HG03520 (cell line): ENCODE measurements around the gene DOCK4.
"Not testable (repeated sequence)": the region's sequence is repeated elsewhere in the genome, so short reads cannot be mapped to it uniquely, and the experiment has no call there.

ENCODE experiments used
- ATAC-seq: cut with Tn5 transposase; IDR thresholded peaks from one replicate; pipeline ENCODE4 v1.9.1; 2021; ENCODE audit warnings: mild to moderate bottlenecking, moderate library complexity; ENCODE audit not compliant: unreplicated experiment

The DOCK4 gene

DNA sequence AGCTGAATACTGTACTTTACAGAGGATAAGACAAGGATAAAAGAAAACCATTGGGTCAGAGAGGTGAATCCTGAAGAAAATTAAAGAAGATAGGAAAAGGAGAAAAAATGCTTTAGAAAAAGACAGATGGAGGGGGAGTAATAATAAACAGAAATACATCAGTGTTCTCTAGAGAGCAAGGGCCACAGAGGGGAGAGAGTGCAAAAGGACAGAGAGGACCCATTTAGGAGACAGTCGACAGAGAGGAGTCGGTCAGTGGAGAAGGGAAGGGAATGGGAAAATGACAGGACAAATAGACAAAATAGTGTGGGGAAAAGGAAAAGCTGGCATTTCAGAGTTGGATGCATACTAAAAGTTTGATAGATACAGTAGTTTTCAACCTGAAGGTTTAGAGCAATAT, 287.0 kb downstream of the DOCK4 start:
- ATAC-seq = no peak

DNA sequence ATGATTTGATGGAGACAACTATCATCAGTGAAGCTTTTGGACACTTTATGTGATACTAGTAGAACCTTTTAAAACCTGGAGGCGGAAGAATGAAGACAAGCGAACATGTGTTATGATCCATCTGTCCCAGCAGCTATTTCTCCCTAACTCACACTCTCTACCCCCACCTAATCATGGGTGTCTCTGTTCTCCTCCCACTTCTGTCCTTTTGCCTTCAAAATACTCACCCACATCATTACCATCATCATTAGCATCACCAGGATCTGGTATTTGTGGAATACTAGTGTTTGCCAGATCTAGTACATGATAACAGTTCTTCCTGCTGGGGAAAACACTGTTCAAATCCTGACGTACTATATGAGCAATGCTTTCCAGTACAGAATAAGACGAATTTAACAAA, 287.7 kb downstream of the DOCK4 start:
- no peak for ATAC-seq

DNA sequence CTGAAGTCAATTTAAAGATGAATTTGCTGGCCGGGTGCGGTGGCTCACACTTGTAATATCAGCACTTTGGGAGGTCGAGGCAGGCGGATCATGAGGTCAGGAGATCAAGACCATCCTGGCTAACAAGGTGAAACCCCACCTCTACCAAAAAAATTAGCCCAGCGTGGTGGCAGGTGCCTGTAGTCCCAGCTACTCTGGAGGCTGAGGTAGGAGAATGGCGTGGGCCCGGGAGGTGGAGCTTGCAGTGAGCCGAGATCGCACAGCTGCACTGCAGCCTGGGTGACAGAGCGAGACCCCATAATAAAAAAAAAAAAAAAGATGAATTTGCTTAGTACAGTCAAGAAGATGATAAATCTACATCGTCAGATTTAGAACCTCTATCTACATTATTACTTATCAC, 288.8 kb downstream of the DOCK4 start:
- not testable (repeated sequence) for ATAC-seq

DNA sequence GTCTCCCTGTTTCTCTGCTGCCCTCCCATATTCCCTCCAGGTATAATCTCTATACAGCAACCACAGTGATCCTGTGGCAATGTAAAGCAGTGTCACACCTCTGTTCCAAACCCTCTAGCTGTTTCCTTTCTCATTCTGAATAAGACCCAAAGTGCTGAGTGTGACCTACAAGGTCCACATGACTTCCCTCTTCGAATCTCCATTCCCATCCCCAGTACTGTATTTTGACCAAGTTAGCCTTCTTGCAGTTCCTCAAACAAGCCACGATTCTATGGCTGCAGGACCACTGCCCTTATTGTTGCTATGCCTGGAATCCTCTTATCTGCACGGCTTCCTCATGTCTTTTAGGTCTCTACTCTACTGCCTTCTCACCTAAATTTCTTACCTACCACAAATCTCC, 291.9 kb downstream of the DOCK4 start:
- ATAC-seq = no peak

DNA sequence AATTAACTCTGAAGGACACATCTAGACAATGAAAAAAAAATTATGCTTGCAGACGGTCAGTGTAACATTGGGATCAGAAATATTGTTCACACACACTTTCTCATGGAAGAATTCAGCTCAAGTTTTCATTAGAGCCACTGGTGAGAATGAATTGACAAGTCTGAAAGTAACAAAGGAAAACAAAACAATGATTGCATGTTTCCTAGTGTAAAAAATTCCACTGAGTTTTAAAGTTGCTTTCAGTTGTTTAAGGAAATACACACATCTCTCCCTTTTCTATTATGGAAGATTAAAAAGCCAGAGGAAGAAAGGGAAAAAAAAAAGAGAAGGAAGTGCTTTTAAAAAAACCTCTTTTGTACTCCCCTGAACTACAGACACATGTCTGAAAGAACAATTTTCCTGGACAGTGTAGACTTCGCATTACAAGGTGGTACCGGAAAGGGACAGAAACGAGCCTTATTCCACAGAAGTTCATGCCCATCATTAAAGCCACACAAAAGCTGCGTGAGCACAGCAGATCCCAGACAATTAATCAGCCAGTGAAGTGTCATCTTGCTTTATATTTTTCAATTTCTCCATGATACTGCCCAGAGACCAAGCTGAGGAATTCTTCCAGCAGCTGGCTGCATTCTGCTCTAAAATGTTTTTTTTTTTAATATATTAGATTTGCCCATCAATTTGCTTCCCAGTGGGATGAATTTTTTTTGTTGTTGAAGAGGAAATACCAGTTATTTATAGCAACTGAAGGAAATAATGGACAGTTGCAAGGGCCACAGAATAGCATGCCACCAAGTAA, 294.8 kb downstream of the DOCK4 start:
- no peak for ATAC-seq

DNA sequence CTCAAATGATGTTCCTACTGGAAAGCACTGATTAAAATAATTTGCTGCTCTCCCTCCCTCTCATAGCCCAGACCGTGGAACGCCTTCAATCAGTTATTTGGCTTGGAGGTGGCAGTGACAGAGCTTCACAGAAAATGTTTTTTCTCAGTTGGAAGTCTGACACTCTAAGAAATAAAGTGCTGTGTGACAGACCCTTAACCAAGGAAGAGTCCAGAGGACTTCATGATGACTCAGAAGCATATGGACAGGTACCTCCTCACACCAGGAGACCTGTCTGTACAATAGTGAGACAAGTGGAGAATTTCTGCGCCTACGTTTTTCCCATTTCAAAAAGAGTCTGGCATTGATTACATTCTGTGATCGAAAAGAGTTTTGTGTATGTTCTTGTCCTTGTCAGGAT, 295.5 kb downstream of the DOCK4 start:
- ATAC-seq = no peak

DNA sequence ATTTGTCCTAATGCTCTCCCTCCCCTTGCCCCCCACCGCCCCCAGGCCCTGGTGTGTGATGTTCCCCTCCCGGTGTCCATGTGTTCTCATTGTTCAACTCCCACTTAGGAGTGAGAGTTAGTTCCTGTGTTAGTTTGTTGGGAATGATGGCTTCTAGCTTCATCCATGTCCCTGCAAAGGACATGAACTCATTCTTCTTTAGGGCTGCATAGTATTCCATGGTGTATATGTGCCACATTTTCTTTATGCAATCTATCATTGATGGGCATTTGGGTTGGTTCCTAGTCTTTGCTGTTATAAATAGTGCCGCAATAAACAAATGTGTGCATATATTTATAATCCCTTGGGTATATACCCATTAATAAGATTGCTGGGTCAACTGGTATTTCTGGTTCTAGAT, 297.5 kb downstream of the DOCK4 start:
- not testable (repeated sequence) for ATAC-seq

DNA sequence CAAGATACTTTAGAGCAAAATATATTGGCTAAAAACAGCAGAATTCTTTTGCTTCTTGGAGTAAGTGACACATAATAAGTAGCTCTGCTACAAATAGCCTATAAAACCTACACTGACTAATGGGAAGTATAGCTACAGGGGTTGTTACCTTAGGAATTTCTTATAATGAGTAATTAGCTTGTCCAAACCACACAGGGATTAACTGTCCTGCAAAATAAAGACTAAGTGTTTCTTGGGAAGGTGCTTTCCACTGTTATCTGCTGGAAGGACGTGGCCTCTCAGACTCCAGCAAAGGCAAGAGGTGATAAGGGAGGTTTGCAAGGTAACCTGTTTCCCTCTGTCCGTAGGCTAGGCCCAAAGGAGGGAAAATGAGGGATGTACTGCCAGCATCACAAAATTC, 302.4 kb downstream of the DOCK4 start:
- ATAC-seq = no peak

DNA sequence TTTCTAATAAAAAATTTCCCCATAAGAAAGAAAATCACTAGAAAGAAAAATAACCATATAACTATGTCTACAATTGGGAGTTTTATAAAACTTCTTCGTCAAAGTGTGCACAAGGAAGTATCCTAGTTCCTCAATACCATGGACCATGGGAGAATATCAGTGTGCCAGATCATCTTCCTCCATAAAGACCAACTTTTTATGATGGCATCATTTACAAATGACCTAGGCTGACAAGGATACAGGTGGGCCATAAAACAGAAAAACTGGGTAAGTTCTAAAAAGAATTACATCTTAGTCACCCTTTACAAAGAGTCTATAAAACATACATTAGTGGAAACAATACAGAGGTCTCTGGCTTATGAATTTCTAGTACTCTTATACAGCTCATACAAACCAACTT, 303.2 kb downstream of the DOCK4 start:
- ATAC-seq = no peak

DNA sequence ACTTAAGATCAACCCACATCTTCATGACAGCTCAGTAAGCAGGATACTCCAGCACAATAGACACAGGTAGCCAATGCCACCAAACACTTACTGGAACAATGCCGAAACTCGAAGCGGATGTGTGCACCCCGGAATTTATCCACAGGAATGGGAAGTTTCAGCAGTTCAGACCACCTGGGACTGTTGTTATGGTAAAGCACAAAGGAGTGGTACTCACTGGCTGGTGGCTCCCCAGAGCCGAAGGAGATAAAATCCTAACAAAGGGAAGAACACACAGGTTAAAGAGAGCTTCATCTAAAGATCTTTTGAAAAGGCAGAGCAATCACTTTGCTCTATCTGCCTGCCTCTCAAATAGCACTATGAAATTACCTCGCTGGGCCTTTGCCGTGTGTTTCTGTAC, 305.9 kb downstream of the DOCK4 start:
- ATAC-seq = no peak

DNA sequence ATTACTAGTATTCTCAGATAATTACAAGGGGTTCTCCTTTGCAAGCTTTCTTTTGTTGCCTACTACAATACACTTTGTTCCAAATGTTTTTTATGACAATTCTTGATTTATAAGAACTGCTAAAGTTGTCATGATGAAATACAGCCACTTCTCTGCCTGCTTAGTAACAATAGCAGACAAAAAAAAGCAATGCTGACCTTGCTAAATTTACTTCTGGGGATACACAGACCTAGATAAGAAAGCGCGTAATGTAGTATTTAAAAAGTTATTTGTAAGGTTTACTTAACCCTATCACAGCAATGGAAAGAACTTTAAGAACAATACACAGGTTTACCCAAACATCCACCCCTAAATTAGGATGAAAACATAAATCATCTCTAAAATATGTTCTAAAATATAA, 311.1 kb downstream of the DOCK4 start:
- ATAC-seq = no peak

DNA sequence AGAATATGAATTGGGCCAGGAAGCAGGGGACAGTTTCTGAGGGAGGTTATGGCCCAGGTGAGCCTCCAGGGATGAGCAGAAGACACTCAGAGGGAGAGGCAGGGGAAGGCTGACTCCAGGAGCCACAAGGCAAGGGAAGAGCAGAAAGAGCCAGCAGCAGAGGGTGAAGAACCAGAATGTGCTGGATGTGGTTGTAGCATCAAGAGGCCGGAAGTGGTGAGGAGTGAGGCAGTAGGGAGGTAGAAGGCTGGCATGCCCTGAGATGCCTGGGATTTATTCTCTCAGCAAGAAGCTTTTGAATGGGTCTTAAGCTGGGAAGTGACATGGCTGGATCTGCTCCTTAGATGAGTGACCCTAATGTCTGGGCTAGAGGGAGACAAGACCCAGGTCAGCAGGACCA, 311.7 kb downstream of the DOCK4 start:
- ATAC-seq = no peak

DNA sequence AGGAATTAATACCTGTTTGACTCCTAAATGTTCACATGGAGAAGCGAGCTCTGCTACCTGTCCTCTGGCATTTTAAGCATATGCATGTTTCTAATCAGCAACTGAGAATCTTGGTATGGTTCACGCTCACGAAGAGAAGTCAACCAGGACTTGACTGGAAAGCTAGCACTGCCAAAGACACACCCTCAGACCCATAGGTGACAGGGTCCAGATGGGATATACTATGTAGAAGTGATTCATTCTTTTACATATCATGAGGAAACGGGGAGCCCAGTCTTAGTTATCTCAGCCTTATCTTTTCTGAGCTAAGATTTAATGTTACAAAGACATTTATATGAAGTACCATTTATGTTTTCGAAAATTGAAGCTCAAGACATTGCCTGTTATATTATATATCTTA, 313.0 kb downstream of the DOCK4 start:
- no peak for ATAC-seq

DNA sequence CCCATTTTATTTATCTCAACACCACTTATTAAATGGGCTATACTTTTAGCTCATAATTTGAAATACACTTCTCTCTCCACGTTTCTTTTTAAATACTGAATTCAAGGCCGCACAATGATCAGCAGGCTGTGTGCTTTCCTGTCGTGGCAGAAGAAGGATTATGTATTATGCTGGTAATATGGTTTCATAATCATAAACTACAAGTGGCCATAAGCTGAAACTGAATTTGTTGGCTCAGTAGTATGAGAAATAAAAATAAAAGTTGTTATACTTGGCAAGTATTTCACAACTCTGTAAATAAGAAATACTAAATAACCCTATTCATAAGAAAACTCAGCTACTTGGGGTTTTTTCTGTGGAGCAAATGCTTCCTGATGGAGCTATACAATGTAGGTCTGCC, 313.6 kb downstream of the DOCK4 start:
- no peak for ATAC-seq

DNA sequence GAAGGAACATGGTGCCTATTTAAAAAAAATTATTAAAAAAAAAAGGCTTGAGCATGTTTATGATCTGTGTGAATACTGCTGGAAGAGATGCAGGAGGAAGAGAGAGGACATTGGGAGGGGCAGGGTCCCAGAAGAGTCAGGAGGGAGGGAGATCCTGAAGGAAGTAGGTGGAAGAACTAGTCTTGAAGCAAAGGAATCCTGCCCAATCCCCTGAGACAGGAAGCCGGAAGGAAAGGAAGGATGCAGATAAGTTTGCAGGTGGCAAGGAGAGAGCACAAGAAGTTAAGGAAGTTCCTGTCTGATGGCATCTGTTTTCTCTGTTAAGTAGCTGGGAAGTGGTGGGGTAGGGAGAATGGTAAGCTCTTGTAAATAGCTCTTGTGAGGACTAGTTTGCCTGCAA, 318.5 kb downstream of the DOCK4 start:
- no peak for ATAC-seq

DNA sequence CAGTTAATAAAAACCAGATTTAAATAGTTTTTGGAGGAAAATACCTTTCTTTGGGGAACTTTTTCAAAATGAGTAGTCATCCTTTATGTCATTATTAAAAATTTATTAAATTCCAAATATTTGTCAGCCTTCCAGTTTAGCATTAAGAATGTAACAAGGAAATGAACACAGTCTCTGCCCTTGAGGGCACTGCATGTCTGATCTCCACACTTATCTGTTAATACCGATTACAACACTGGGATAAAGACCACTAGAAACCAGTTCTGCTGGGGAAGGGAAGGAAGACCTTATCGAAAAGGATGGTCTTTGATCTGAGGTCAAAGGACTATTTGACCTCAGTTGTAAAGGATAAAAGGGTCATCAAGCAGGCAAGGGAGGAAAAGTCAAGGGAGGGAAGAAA, 320.0 kb downstream of the DOCK4 start:
- no peak for ATAC-seq

DNA sequence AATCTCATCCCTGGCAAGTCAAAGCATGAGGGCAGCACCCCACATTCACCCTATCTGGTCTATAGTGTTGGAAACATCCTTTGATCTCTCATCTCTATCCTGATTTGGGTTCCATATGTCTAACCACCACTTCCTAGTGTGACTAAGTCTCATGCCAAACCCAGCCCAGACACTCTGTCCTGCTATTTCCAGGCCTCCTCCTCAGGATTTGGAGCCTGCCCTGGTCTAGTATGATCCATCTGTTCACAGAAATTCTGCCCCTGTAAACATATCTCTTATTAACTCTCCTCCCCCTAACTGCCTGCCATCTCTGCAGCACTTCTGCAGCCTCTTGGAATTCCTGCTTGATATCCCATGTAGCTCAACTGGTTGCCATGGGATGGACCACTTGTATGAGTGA, 323.0 kb downstream of the DOCK4 start:
- no peak for ATAC-seq

DNA sequence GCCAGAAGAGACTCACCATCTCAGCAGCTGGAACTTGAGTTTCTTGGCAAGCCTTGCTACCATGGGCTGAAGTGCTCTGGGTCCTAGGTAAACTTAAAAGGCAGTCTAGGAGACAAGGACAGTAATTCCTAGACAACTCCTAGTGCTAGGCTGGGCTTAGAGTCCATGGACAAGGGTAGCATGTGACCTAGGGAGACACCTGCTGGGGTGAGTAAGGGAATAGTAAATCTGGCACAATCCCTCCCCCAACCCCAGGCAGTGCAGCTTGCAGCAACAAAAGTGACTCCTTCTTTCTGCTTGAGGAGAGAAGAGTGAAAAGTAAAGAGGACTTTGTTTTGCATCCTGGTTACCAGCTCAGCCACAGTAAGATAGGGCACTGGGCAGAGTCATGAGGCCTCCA, 327.4 kb downstream of the DOCK4 start:
- no peak for ATAC-seq

DNA sequence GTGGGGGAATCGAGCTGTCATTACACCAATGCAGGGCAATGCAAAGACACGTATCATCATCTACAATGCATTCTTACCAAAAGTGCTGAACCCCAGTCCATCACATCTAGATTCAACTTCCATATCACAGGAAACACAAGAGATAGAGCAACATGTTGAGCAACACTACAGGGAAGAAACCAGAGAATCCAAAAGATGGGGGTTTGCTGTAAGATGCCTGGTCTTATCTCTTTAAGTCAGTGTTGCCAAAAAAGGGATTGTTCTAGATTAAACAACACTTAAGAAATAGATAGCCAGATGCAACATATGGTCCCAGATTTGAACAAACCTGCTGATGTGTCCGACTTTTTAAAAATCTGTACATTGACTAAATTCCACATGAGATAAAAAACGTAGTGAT, 328.3 kb downstream of the DOCK4 start:
- no peak for ATAC-seq

DNA sequence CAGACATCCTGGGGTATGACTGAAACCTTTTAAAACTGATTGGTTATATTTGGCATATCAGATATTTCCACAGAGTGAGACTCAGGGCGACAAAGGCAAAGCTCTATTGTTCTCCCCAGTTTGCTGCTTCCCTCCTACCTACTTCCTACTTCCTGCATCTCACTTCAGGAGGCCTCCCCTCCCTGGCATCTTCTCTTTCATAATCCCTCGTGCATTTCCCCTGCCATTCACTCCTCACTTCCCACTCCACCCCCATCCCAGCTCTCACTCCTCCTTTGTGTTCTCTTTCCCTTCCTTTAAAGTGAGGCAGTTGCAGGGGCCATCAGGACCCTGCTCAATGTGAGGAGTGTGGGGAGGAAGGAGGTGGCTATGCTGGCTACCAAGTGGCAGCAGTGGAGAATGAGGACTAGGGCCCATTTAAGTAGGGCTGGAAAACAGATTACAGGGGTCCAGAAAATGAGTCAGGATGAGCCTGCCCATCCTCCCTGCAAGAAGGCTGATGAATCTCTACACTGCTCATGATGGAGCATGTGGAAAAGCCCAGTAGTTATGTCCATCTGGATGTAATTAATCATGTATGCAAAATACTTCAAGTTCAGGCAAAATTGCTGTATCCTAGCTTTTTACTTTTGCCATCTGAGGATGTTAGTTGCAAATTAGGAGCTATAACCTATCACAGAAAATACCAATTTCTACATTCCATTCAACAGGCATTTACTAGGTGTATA, 332.1 kb downstream of the DOCK4 start:
- no peak for ATAC-seq

DNA sequence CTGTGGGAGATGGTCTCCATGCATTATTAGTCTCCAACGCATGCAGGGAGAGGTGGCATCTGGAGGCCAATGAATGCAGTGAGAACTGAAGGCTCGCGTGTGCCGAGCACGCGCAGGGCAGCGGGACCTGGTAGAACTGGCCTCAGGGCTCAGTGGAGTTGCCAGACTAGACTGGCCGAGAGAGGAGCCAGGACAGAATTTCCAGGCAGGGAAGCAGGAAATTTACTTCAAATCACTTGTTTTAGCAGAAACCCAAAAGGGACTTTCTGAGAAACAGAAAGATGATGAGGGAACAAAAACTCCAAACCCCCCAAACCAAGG, 332.9 kb downstream of the DOCK4 start:
- ATAC-seq = no peak

DNA sequence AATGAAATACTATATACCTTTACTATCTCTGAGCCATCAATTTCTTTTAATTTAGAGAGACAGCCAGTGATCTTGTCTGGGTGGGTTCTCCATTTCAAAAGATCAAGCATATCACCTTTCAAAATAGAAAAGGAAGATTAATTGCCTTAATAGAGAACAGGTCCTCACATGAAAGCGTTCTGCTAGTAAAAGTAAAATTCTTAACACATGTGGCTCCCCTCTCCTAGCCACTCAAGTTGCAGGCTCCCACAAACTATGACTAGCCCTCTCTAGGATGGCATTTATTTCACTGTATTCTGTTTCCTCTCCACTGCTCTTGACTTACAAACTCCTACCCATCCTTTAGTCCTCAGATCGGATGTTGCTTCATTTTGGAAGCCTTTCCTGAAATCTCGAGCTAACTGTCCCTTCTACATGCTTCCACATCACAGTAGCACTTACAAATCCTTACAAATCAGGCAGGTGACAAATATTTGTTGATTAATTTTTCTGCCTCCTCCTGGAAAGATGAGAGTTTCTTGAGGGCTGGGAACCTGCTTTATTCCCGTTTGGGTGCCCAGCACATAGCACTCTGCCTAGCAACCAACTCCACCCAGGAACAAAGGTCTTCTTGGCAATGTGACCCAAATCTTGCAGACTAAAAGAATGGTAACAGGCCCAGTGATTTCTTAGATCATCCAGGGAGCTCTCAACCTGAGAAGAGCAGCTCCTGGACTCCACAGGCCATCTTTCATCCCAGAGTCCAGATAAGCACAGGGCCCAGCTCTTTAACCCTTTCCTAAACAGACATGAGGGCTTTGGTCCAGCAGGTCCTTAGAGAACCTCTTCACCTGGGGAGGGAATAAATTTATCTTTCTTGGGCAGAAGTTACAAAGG, 333.5 kb downstream of the DOCK4 start:
- no peak for ATAC-seq
